HS-27A (cell line): ENCODE measurements around the gene PLCXD3.

ENCODE experiments used
- DNase-seq: peaks from one replicate; pipeline ENCODE4 v3.0.0-alpha.2; 2012; ENCODE audit warnings: low read depth, missing footprints

The PLCXD3 gene, protein sequence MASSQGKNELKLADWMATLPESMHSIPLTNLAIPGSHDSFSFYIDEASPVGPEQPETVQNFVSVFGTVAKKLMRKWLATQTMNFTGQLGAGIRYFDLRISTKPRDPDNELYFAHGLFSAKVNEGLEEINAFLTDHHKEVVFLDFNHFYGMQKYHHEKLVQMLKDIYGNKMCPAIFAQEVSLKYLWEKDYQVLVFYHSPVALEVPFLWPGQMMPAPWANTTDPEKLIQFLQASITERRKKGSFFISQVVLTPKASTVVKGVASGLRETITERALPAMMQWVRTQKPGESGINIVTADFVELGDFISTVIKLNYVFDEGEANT

DNA sequence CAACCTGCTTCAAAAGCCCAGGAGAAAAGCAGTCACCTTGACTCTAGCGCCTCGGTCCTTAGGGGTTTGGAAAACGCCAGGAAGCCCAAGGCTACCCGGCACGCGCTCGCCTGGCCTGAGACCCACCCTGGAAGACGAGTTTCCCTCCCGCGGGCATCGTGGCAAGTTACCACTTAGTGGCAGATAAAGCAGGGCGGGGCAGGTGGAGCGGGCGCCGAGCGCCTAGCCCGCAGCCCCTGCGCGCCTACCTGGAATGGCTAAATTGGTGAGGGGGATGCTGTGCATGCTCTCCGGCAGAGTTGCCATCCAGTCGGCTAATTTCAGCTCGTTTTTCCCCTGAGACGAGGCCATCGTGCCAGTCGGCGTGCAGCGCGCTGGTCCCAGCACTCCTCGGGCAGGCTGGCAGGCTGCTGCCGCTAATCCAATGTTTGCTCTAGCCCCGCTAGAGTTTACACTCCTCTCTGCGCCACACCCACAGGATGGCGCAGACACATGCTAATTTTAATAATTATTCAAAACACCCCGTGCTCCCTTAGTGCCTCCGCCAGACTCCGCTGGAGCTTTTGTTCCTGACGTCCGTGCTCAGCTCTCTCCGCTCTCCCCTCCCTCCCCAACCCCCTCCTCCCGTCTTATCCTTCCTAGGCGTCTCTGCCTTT, at the start of gene PLCXD3:
Gene PLCXD3 (minus strand): TSS at position 426 of the 656 bp plus-strand sequence. CDS start 75 bp downstream, at position 351.
- no peak for DNase-seq

DNA sequence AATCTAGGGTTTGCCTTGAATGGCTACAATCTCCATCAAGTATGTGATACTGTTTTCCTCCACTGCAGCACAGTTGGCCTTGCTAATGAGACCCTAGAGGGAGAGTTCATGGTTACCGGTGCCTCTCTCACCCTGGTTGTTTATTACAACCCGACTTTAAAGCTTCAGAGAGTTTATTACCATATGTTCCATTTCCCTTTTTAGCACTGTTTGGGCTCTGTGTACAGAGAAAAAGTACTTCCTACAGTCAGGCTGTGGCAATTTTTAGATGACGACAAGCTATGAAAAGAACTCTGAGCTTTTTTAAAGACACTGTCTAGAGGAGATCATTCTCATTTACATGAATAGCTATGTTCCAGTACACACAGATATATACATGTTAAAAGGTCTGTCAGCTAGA, 48.8 kb upstream of the PLCXD3 start:
- no peak for DNase-seq

DNA sequence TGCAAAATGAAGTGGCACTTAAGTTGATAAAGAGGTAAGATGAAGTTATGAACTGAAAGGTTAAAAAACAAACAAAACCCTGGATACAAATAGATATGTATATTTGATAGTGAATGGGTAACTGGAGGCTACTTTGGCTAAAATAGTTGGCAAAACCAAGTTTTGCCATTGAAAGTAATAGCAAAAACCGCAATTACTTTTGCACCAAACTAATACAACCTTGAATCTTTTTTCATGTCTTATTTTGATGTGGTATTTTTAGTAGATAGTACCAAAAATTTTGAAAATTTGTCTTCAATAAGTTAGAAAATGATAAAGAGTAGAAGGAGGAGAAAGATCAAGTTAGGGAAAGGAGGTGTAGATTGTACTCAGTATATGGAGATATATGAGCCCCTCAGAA, 47.9 kb upstream of the PLCXD3 start:
- no peak for DNase-seq

DNA sequence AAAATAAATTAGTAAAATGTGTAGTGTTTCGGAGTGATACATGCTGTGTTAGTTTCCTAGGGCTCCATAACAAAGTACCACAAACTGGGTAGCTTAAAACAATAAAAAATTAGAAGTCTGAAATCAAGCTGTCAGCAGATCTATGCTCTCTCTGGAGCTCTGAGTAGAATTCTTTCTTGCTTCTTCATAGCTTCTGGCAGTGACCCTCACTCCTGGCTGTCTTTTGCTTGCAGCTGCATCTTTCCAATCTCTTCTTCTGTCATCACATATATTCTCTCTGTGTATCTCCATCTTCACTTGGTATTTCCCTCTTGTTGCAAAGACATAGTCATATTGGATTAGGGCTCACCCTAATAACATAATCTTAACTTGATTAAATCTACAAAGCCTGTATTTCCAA, 37.6 kb upstream of the PLCXD3 start:
- DNase-seq, result no peak

DNA sequence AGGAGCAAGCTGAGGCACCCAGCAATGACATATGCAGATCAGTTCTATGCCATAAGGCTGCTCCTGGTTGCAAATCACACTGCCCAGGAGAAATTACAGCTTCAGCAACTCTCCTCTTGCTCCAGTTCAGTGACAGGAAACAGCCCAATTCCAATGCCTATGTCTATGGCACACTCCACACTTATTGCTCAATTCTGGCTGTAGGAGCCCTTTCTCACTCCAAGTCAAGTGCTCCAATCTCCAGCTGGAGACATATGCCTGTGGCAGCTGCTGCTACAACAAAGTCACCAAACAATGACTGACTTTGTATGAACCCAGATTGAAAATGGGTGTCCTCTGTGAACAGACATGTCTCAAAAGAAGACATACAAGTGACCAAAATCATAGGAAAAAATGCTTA, 31.8 kb upstream of the PLCXD3 start:
- no peak for DNase-seq

DNA sequence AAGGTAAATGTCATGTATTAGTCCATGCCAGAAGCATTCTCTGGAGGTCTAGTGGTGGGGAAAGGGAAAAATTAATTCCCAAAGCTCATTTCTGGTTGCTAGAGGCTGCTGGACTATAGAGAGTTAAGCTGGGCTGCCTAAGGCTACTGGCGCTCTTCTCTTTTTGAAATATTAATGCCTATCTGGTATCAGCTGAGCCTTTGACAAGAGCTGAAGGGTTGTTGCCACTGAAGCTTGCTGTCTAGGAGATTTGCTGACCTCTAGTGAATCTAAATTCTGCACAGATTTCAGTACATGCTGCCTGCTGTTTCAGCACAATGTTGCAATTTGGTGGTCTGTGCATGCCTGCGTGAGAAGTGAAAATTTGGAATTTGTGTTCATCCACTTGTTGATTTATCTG, 29.1 kb upstream of the PLCXD3 start:
- no peak for DNase-seq

DNA sequence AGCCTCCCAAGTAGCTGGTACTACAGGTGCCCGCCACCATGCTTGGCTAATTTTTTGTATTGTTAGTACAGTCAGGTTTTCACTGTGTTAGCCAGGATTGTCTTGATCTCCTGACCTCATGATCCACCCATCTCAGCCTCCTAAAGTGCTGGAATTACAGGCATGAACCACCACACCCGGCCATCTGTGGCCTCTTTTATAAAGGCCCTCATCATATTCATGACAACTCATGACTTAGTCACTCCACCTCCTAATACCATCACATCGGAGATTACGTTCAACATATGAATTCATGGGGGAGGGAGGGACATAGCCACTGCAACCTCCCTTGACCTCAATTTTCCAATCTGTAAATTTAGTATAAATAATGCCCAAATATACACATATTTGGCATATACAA, 27.2 kb upstream of the PLCXD3 start:
- DNase-seq, result no peak

DNA sequence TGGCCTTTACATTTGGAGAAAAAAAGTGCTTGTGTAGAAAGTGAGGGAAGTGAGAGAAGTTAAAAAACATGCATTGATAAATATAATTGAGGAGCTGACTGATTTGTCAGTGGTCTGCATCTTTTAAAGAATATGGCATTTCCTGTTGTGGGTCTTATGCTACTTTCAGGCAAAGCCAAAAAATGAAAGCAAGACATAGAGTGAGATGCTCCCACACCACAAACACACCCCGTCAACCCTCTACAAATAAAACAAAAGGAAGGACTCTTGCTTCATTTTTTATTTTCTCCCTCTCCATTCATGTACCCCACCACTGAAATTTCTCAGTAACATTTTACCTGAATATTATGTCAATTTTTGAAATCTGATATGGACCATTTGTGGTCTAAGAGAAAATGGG, 22.1 kb upstream of the PLCXD3 start:
- no peak for DNase-seq

DNA sequence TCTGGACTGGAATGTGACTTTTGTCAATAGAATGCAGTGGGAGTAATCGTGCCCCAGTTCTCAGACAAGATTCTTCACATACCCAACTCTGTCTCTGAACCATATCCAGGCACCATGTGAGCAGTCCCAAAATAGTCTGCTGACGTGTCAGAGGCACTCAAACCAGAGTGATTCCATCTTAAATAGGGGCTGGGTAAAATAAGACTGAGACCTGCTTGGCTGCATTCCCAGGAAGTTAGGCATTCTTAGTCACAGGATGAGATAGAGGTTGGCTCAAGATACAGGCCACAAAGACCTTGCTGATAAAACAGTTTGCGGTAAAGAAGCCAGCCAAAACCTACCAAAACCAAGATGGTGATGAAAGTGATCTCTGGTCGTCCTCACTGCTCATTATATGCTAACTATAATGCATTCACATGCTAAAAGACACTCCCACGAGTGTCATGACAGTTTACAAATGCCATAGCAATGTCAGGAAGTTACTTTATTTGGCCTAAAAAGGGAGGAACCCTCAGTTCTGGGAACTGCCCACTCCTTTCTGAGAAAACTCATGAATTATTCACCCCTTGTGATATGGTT, 16.9 kb upstream of the PLCXD3 start:
- peak; percentile 99 for DNase-seq

DNA sequence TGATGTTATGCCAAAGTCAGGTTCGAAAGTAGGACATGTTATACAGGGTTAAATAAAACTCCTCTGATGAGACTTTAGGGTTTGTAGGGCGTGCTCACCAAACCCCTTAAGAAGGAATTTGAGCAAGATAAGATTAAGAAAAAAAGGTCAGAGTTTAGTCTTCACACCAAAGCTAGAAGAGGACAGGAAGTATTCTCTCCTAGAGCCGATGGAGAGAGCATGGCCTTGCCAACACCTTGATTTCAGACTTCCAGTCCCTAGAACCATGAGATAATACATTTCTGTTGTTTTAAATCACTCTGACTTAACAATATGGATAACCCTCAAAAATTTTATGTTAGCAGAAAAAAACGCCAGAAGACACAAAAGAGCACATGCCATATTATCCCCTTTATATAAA, 16.3 kb upstream of the PLCXD3 start:
- DNase-seq, result no peak

DNA sequence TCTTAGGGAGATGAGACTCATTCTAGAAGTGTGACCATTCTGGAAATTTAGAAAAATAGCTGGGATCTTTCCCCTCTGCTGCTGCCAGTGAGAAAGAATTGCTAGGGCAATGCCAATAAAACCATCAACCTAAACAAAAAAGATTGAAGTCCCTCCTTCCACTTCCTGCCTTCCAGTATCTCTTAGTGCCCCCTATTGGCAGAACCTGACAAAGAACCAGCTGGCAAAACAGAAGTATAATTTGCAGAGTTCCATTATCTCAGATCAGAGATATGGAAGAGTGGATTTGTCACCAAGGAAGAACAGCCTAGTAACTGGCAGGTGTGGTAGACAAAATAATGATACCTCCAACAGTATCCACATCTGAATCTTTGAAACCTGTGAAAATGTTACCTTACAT, 13.8 kb upstream of the PLCXD3 start:
- DNase-seq, result no peak

DNA sequence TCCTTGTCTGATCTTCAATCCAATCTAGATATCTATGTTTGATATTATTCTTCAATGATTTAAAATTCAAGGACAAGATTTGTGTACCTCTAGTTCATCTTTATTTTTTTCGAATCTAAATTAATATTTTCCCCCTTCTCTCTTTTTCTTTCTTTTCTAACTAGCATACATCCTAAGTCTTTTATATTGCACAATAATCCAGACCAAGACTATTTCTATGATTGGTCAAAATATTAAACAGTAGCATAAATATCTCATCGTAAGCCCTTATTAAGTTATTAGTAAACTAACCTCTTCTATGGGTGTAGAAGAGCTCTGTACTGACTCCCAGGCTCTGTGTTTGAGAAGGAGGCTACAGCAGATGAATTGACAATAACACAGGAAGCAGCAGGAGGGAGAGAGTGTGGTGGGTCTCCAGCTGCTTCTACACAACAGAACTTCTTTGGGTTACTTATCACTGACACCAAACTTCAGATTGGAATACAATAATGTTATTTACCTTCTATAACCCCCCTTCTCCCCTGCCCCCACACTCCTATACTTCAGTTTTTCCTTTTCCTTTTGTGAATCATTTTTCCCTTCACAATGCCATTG, 11.9 kb upstream of the PLCXD3 start:
- no peak for DNase-seq

DNA sequence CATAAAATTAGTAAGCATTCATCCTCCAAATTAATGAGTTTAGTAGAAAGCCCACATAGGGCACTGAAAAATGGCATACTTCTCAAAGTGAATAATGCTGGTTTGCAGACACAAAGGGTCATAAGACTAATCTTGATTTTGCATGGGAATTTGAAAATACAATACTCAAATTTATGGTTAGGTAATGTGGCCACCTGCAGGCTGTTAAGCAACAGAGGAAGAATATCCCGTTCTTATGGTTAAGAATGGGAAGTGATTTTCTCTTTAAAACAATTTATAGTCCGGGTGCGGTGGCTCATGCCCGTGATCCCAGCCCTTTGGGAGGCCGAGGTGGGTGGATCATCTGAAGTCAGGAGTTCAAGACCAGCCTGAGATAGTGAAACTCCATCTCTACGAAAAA, 9.4 kb upstream of the PLCXD3 start:
- DNase-seq, result no peak

DNA sequence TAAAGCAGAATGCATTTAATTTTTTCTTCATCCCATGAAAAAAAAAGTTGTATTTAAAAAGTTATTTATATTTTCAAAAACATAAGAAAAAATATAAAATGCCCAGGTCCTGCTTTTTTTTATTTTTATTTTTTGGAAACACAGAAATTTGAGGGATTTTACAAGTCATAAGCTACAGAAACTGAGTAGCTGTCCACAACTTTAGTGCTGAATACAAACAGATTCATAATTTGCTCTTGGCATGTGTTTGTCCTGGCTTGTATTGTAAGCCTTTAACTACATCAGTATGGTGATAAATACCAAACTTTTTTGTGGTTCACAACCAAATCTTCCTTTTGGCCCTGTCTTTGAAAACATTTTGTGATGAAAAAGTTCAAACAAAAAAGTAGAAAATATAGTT, 7.5 kb upstream of the PLCXD3 start:
- no peak for DNase-seq

DNA sequence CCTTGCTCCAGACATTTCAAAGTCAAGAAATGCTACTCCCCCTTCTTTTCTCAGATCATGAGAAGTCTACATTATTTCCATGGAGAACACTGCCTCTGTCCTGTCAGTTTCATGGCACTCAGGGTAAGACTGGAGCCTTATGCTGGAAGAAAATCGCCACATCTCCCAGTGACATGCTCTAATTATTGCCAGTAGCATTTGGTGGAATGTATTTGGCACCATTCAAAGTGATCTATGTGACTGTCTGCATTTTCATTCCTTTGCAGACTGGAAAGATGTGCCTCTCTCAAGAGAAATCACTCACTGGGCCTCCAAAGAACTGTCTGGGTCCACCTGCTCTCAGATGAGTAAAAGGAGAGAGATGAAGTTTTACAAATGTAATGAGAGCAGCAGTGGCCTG, 840 bp upstream of the PLCXD3 start:
- DNase-seq, result no peak

DNA sequence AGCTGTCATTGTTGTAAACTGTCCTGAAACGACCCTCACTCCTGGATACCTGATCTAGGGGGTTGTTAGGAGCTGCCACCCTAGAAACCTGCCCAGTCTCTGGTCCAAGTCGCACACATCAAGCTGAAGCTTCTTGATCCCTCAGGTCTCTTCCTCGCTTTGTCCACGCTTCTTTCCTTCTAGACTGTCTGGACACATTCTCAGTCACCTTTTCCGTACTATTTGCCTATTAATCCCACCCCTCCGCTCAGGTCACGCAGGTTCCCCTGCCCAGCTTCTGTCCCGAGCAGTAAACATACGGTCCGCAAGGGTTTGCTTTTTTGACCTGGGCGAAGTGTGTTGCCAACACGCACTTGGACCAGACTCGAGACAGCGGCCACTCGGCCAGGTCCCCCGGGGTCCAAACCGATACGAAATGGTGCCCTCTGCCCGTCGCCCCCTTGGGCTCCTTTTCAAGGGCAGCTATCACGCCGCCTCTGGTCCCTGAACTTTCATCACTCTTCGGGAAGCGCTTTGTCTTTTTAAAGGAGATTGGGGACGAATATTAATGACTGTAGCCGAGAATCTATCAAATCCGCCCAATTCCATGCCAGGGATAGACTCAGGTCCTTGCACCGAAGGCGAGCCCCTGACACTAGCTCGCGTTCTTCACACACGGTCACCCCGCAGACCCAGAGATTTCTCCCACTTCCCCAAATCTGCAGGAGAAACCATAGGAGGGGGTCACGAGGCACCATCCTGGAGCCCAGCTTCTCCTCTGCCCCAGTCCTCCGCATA, 814 bp downstream of the PLCXD3 start:
- DNase-seq, result no peak

DNA sequence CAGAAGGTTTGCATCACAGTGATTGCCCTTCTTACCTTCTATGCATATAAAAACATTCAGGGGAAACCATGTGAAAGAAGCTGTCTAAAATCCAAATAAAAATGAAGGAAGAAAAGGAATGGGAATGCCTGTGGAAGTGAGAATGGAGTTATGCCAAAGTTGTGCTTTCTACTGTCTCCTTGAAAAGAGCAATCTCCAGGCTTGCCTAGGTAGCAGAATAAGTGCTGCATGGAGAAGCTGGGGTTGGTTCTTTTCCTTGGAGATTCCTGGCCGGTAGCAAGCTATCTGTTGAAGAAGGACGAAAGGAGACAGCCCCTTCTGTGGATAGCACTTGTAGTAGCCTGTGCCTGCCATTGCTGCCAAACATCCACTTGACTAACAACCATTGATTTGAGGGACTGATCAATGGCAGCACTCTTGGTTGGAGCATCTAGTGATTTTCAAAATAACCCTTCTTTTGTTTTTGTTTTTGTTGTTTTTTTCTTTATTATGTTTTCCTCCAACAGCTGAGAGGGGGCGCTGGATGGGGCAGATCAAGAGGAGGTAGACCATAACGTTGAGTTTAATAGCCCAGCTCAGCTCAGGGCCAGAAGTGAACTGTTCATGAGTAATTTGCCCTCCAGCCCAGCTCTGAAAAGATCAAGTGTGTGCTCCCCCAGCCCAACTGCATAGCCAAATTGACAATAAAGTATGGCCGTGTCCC, 1.6 kb downstream of the PLCXD3 start:
- DNase-seq, result no peak

DNA sequence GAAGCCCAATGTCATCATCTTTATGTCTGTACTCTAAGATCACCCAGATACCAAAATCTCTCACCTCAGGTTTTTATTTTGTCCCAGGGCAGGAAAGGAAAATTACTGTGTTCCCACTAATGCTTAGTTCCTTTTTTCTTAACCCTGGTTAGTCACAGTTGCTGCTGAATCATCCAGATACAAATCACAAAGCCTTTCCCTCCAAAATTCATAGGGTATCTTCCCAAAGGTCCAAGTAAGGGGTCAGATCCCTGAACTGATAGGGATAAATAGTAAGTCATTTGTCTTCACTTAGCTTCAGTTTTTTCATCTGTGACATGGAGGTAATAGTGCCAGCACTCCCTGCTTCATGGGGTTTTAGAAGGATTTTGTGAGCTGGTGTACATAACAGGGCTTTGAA, 2.2 kb downstream of the PLCXD3 start:
- no peak for DNase-seq

DNA sequence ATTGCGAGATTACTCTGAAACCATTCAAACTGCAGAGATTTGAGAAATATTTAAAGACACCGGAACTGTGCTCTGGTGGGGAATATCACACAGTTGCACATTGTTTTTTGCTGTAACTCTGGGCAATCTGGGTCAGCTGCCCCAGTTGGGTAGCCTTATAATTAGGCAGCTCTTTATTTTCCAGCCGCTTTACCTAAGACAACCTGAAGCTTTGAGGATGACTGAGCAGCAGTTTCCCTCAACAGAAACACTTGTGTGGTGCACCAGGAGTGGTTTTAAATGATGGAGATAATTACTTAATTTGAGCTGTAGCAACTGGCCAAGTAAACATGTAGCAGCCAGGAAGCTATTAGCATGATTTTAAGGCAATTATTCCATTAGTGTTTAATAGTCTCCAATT, 2.9 kb downstream of the PLCXD3 start:
- no peak for DNase-seq

DNA sequence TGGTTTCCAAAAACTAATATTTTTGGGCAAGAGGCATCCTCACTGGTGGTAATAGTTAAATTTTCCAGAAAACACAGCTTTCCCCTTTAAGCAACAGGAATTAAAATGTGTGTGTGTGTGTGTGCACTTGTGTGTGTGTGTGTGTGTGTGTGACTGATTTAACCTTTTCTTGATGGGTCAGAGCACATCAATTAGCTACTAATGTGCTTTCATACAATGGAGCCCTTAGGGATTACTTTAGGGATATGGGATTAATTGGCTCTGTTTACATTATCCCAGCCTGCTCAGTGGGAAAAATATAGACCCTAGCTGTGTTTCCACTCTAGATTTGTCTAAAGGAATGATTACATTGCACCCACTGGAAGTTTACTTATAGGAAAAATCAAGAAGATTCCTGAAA, 6.5 kb downstream of the PLCXD3 start:
- no peak for DNase-seq

DNA sequence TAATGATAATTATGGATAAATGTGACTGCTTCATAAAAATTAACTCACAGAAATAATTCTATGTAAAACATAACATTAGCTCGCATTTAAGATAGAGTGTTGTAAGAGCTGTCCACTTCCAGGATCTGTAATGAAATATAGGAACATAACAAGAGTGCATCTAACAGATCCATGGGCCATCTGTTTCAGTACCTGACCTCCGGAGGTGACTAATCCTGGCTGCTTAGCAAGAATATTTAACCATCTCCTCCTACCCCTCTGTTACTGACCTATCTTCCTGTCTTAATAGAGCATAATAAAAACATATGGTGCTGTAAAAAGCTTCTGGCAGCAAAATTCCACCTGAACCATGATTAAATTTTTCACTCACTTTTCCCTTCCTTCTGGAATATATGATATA, 7.1 kb downstream of the PLCXD3 start:
- no peak for DNase-seq
